ENCODE results near the gene UNG.
A peak's percentile ranks its signal among the peaks of the same experiment; 100 is the strongest.

UNG gene

DNA sequence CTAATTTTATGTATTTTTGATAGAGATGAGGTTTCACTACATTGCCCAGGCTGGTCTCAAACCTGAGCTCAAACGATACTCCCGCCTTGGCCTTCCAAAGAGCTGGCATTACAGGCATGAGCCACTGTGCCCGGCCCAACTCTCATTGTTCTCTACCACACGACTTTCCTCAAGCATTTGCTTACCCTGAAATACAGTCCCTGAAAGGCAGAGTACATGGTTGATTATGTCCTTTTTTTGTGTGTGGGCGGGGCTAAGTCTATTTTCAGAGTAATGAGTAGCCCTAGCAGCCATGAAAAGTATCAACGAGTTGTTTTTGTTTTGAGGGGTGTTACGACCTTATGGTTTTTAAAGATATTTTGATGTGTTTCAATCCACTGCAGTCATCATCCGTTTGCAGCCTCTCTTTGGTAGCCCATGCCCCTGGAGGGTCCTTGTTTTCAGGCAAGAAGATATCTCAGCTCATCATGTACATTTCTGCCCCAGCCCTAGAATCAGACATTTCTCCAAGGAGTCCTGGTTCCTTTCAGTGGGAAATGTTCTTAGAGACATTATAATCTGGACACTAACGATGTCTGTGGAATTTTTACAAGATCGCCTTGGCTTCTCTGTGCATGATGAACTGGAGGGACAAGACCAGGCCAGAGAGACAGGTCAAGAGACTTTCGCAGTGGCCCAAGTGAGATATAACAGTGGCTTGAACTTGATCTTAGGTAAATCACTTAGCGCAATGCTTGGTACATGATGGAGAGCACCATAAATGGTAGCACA, 27.7 kb downstream of the UNG start:
- DNase-seq, result no peak

DNA sequence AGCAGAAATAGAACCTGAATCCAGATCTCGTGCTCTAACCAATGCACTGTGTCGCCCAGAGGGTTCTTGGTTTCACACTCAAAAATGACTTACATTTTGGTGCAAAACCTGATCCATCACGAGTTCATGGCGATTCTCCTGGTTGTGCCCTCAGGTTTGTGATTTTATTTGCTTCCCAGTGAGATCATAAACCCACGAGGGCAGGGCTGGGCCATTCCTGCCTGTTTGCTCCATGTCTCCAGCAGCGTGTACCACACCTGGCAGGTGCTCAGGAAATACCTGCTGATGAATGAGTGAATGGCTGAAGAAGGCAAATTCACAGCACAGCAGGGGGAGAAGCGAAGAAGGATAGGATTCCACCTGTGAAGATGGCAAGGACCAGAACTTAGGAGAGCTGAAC, 28.4 kb downstream of the UNG start:
- DNase-seq, result no peak

DNA sequence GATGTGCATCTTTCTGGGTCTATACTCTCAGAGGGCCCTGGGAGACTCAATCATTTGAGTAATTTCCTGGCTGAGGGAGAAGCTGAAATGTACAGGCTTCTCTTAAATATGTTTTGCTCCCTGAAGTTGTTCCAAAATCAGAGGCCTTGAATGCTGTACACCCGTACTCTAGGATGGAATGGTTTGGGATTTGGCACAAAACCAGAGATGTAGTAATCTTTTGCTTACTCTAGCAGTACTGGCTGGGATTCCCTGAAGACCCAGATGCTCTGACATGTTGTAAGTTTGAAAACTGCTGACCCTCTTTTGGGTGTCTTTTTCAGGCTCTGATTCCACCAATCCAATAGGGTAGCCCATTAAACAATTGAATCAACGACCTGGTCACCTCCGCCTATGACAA, 29.4 kb downstream of the UNG start:
- DNase-seq, result no peak

DNA sequence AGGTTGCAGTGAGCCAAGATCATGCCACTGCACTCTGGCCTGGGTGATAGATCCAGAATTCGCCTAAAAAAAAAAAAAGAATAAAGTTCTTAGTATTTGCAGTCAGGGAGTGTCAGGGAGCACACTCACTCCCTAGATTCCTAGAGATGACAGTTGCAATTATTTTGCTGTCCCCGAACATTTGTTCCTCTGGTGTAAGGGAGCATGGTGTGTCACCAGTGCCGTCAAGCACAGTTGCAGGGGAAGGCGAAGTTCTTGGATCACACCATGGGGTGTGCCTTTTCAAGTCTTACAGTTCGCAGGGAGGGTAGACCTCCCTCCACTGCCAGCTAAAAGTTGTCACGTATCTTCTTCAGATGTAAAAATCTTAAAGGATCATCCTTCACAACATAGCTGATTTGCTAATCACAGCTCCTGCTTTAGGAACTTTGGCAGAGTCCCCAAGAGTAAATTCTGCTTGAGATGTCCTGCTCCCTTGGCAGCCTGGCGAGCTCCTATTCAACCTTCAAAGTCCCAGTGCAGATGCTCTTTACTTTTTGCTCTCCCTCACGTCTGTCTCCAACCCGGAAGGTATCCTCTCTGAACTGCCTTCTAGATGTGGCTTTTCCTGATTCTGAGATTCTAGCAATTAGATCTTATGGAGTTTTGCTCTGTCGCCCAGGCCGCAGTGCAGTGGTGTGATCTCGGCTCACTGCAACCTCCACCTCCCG, 30.3 kb downstream of the UNG start:
- DNase-seq, result no peak

DNA sequence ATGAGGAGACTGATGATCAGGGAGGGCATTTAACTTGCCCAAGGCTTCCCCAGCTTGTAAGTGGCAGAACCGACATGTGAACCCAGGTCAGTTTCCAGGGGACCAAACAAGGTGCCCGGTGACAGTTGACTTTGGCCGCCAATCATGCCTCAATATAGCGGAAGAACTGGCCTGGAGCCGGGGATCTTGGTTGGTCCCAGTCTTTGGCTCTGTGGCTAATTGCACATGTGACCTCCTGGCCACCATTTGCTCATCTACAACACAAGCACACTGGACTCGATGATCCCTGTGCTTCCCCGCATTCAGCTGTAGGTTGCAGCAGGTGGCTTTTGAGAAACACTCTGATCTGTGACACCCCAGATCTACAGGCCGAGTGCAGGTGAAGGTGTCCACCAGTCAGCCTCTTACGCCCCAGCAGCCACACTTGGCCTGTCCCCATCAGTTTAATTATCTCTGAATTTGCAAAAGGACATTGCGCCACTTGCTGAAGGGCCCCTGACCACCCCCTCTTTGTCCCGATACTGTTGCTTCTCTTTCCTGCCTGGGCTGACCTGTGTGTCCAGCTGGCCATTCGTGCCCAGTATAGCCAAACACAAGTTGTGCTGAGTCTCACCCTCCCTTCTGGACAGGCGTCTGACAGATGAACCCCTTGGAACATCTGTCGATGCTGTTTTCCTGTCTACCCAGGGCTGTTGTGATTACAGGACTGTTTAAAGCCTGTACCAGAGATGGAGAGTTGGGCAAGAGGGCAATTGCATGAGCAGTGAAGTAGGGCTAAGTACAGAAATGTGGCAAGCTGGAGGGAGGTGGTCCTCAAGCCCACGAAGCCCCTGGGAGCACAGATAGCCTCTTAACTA, 33.1 kb downstream of the UNG start:
- DNase-seq, result no peak

DNA sequence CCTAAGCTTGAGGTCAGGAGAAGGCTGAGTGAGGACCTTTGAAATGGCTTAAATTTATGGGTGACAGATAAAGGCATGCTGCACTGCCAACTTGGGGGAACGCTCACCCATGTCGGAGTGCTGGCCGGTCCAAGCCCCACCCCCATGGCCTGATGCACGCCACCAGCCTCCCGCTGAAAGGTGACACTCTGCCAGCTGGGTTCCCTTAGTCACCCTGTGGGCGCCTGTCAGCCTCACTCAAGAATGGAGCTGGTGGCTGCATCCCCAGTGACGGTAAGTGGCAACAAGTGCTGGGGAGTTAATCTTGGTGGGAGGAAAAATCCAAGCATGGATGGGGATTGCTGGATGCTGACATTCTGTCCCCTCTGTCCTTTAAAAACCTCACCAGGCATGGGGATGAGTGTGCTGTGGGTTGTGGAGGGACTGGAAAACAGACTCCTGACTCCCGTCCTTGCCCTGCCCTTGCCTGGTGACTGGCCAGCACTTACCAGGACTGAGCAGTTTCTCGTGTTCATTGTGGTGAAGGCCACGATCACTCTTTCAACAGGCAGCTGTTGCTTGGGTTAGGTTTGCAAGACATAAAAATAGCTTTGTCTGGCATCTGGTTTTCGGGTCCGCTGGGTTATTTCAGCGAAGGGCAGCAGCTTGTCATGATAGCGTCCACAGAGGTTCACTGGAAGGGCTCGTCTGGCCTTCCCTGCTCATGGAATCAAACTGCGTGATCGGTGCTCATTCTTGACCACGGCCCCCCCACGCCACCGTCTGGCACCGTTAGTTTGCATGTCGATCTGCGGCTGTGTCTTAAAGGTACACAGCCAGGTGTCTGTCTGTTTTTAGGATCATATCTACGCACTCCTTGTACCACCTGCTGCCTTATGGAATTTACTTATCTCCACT, 34.0 kb downstream of the UNG start:
- DNase-seq, result no peak

DNA sequence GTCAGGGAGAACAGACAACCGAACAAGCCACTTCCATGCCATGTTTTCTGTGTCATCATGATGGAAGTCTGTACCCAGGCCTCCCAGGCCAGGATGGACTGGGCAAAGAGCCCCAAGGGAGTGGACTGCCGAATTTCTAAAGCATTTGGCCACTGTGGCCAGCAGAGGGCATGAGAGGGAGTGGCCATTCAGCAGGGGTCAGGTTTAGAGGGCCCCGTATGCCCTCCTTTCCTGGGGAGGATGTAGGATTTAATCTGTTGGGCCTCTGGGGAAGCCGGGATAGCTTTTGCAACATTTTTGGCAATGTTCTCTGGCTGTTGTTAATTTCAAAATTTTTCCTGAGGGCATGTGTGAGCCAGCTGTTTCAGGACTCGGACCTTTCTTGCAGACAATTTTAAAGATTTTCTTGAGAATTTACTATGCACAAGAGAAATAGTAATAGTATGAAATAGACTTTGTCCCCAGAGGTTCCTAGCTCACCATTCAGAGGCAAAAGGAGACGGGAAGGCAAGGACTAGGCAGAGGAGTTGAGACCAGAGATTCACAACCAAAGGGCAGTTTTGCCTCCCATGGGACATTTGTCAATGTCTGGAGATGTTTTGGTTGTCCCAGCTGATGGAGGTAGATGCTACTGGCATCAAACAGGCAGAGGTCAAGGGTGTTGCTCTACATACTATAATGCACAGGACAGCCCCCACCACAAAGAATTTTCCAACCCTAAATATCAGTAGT, 37.0 kb downstream of the UNG start:
- peak; percentile 36 to 51 (median 39) for DNase-seq

DNA sequence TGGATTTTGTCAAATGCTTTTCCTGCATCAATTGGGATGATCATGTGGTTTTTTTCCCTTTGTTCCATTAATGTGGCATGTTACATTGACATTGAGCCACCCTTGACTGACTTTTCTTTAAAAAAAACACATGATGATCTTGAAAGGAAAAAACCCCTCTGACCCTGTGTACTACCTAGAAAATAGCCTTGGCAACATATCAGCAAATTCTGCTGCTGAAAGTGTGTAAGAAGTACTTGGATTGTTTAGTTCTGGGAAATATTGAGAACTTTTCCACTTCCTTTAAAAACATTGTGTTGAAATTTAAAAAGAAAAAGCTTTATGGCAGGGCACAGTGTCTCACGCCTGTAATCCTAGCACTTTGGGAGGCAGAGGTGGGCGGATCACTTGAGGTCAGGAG, 39.7 kb downstream of the UNG start:
- no peak for DNase-seq

DNA sequence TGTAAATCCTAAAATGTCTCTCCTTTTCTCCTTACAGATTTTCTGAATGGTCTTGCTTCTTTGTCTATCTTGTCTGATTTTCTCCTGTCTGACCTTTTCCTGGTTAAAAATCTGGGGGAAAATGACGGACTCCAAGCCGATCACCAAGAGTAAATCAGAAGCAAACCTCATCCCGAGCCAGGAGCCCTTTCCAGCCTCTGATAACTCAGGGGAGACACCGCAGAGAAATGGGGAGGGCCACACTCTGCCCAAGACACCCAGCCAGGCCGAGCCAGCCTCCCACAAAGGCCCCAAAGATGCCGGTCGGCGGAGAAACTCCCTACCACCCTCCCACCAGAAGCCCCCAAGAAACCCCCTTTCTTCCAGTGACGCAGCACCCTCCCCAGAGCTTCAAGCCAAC, 42.0 kb downstream of the UNG start:
- DNase-seq, result no peak

DNA sequence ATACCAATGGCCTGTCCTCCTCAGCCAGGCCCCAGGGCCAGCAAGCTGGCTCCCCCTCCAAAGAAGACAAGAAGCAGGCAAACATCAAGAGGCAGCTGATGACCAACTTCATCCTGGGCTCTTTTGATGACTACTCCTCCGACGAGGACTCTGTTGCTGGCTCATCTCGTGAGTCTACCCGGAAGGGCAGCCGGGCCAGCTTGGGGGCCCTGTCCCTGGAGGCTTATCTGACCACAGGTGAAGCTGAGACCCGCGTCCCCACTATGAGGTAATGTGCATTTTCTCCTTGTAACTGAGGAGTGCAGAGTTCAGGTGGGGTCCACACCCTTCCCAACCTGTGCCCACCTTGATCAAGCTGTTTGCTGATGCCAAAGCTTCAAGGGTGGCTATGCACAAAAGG, 42.4 kb downstream of the UNG start:
- DNase-seq, result no peak

DNA sequence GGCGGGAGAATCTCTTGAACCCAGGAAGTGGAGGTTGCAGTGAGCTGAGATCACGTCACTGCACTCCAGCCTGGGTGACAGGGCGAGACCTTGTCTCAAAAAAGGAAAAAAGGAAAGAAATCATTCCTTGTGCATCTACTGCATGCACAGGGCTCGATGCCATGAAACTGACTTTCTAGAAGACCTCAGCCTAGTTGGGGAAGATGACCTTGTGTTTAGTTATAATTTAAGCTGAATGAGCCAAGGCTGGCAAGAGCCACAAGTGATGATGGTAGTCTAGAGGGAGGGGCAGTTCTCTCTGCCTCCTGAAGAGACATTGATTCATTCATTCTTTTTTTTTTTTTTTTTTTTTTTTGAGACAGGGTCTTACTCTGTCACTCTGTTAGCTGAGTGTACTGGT, 43.2 kb downstream of the UNG start:
- no peak for DNase-seq

DNA sequence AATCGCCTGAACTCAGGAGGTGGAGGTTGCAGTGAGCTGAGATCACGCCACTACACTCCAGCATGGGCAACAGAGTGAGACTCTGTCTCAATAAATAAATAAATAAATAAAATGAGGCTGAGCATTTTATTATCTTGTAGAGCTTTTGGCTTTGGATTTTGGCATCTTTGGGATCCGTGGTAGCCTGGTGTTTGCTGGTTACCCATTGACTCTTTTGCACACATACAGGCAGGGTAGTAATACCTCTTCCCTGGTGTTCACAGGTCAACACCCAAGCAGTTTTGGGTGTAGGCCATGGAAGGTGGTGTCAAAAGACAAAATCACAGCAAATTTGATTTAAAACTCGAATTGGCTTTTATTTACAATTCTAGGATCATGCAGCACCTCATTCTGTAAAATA, 46.8 kb downstream of the UNG start:
- DNase-seq, result no peak

DNA sequence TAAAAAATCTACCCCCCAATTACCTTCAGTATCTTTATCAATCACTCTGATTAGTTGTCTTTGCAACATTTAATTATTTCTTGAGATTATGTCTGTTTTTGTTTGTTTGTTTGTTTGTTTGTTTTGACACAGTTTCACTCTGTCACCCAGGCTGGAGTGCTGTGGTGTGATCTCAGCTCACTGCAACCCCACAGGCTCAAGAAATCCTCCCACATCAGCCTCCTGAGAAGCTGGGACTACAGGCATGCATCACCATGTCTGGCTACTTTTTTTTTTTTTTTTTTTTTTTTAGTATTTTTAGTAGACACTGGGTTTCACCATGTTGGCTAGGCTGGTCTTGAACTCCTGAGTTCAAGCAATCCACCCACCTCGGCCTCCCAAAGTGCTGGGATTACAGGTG, 49.7 kb downstream of the UNG start:
- peak in 1 of 3 donors; percentile 29 for DNase-seq

DNA sequence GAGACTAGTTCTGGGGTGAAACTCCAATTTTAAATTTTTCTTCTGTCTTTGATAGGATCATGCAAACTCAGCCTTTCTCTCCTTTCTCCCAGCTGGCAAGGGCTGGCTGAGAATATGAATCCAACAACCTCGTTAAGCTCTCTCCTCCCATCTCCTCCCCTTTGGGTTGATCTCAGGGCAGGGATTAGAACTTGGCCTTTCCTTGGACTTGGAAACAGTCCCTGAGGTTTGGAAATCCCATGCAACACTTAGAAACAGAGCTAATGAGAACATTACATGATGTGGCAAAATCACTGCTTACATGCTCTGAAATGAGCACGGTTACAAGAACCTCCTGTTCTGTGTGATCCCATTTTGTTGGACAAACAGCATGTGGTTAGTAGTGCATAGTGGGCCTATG, 50.6 kb downstream of the UNG start:
- DNase-seq, result no peak

DNA sequence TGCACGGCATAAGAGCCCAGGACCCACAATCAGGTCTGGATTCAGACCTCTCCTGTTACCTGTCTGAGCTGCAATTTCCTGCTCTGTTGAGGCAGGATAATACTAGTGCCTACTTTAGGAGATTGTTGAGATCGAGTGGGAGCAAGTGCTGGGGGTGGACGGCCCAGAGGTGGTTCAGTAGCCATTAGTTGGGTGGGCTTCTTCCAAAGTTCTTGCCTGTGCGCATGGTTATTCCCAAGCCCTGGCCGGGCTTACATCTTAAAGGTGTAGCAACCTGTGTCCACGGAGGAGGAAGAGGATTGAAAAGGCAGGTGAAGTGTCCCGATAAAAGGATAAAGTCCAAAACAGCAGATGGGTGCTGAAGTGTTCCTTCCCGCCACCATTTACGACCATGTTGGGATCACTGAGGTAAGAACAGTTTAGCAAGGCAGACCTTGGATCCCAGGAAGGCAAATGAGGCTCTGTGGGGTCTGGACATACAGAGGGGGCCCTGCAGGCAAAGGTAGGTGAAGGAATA, 52.8 kb downstream of the UNG start:
- no peak for DNase-seq

DNA sequence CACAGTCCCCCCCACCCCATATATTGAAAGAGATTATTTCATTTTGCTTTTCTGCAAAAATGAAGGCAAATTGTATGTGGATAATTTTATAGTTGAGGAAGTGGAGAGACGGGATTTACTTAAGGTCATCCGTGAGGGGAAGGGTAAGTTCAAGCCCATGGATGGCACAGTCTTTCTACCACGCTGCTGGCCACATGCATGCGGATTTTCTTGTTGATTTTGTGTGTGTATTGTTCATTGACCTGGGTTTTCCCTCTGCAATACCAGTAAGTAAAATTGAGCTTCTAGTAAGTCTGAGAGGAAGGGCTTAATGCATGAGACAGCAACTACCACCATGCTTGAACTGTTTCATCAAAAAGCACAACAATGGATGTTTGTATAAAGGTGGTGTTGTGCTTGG, 54.1 kb downstream of the UNG start:
- no peak for DNase-seq

DNA sequence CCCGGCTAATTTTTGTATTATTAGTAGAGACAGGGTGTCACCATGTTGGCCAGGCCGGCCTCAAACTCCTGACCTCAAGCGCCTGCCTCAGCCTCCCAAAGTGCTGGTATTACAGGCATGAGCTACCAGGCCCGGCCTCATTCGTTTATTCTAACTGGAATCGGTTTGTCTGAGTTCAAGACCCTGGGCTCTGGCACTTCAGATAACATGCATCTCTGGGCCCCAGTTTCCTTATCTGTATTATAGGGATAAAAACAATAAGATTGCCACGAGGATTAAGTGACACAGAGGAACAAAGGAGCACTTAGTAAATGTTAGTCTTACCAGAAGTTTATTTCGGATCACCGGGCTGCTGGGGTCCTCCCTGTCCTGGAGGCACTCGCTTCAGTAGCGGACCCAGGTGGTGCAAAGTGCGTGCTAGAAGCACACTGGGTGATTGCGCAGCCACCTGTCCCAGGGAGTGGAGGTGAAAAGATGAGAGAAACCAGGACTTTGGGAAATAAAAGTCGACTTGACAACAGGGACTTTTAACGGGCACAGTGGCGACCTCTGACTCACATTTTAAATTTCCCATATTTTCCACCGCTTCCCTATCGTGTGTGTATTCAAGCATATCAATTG, 56.5 kb downstream of the UNG start:
- DNase-seq, result no peak

DNA sequence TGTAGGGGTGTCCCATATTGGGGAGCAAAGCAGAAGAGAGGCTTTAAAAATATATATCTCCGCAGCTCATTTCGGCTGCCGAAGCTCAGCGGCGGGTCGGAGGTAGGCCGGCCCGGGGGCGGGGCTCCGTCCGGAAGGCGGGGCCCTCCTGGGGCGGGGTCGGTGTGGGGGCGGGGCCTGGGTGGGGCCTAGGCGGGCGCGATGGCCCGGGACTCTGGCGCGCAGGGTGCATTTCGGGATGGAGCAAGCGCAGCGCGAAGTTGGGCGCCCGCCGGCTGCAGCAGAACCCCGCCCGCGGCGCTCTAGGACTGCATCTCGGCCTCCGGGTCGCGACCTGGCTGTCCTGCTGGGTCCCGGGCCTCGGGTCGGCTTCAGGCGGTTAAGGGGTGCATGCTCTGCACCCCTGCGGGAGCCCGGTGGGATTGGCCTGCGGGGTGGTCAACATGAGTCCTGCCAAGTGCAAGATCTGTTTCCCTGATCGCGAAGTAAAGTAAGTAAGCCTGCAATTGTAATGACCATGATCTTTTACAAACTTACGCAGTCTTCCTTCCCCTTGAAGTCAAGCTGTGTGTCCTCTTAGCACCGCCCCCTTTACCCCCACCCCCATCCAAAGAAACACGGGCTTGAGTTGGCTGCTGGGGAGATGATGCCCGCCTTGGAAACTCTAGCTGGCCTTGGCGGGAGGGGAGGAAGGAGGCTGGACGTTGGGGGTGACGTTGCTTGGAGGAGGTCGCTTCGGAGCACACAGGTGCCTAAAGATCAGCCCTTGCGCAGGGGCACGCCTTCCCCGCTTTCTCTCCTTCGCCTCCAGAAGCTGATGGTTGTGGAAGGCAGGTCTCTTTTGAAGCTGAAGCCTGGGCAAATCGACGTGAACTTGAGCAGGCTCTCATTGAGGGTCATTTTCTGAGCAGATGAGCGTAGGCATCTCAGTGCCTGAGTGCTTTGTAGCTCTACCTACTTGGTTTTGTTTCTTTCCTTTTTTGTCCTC, 57.3 kb downstream of the UNG start:
- peak; percentile 77 to 96 (median 91) for DNase-seq

DNA sequence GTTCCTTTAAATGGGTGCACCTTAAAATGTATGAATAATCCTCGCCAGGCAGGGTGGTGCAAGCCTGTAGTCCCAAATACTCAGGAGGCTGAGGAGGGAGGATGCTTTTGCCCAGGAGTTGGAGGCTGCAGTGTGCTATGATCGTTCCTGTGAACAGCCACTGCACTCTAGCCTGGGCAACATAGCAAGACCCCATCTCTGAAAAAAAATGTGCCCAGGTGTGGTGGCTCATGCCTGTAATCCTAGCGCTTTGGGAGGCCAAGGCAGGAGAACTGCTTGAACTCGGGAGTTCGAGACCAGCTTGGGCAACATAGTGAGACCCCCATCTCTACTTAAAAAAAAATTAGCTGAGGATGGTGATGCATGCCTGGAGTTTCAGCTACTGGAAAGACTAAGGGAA, 58.6 kb downstream of the UNG start:
- DNase-seq, result no peak

DNA sequence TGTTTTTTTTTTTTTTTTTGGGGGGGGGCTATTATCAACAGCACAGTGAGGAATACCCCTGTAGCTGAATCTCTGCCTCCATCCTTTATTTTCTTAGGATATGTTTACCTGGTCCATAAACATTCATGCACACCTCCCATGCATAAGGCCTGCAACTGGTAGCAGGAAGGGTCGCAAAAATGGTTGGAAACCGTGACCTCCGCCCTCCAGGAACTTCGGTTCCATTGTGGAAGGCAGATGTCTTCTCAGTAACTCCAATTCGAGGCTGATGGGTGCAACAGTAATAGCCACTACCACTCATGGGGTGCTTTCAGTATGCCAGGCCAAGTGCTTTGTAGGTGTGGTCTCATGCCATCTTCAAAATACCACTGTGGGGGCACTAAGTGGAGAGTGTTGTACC, 59.2 kb downstream of the UNG start:
- DNase-seq, result no peak

Measured in suppressor macrophage treated with lipopolysaccharide for 1 hour (primary cell).